ENCODE data around the gene C1S. TPM values are rescaled to one million over a fixed set of nuclear protein-coding genes. Genes with fewer than 3 reads are reported as not detected.

The C1S gene
- total RNA-seq, 2 donors from 2014 or later: 35.8 to 97.2 TPM

DNA sequence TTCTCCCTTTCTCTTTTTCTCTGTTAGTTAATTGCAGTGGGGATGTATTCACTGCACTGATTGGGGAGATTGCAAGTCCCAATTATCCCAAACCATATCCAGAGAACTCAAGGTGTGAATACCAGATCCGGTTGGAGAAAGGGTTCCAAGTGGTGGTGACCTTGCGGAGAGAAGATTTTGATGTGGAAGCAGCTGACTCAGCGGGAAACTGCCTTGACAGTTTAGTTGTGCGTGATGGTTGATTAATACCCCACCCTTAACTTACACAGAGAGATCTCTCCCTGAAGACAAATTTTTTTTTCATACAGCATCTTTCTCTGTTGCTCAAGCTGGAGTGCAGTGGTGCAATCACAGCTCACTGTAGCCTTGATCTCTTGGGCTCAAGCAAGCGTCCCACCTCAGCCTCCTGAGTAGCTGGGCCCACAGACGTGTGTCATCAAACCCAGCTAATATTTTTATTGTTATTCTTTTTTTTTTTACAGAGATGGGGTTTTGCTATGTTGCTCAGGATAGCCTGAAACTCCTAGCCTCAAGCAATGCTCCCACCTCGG, 4.6 kb downstream of the C1S start:
- Histone ChIP-seq H3K27me3 (no peaks in the 10 kb centered on the region), H3K4me1 (no peaks in the 10 kb centered on the region), H3K4me3 (no peak overlapping the region), H3K27ac (no peak overlapping the region), H3K36me3 (no peaks in the 10 kb centered on the region), H3K9ac (ENCODE audit: low read depth in 2 of 2, low read length in 2 of 2) (no peak overlapping the region), H3K9me3 (no peaks in the 10 kb centered on the region)
- no peak for DNase-seq
- intact Hi-C loops (cut with DNase I): no loop called here
- TF ChIP-seq, protein P1, sequence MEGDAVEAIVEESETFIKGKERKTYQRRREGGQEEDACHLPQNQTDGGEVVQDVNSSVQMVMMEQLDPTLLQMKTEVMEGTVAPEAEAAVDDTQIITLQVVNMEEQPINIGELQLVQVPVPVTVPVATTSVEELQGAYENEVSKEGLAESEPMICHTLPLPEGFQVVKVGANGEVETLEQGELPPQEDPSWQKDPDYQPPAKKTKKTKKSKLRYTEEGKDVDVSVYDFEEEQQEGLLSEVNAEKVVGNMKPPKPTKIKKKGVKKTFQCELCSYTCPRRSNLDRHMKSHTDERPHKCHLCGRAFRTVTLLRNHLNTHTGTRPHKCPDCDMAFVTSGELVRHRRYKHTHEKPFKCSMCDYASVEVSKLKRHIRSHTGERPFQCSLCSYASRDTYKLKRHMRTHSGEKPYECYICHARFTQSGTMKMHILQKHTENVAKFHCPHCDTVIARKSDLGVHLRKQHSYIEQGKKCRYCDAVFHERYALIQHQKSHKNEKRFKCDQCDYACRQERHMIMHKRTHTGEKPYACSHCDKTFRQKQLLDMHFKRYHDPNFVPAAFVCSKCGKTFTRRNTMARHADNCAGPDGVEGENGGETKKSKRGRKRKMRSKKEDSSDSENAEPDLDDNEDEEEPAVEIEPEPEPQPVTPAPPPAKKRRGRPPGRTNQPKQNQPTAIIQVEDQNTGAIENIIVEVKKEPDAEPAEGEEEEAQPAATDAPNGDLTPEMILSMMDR (IDR thresholded peaks at IDR 0.05): no peak

DNA sequence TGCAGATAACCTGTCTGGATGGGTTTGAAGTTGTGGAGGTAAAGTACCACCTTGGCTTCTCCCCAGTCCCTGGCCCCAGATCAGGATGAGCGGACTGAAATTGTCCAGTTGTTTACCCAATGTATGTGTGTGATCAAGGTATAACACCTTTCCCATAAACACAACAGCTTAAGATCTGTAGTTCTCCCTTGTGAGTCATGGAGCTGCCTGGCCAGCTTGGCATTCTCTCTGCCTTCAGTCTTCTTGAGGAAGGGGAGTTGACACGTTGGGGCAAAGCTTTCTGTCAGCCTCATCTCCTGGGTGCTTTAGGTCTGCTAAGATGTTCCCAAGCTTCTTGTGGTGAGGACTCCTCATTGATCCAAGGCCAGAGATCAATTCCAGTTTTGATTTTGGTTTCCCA, 6.1 kb downstream of the C1S start:
- no peaks in the 10 kb centered on the region for H3K9me3 ChIP-seq
- H3K9ac ChIP-seq (ENCODE audit: low read depth in 2 of 2, low read length in 2 of 2): no peak overlapping the region
- intact Hi-C loops (cut with DNase I): no loop called here
- TF ChIP-seq, protein P1 (IDR thresholded peaks at IDR 0.05): no peak
- no peaks in the 10 kb centered on the region for H3K36me3 ChIP-seq
- H3K27ac ChIP-seq: no peak overlapping the region
- H3K4me1 ChIP-seq: no peaks in the 10 kb centered on the region
- no peaks in the 10 kb centered on the region for H3K27me3 ChIP-seq
- H3K4me3 ChIP-seq: no peak overlapping the region
- no peak for DNase-seq

DNA sequence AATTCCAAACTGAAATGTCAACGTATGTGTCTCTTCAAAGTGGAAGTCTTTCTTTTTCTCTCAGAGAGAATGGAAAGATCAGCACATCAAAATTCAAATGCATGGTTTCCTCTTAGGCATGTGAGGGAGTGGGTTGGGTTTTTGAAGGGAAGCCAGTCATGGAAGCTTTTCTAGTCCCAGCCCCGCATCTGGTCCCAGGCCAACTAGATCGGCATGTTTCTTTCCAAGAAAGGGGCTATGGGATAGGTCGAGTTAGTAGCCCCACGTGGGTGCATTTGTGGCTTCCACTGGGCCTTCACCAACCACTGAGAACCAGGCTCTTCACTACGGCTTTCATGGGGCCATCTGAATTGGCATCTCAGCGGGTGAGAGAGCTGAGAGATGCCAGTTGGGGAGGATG, 6.6 kb downstream of the C1S start:
- no peaks in the 10 kb centered on the region for H3K36me3 ChIP-seq
- H3K27ac ChIP-seq: no peak overlapping the region
- no peak overlapping the region for H3K4me3 ChIP-seq
- TF ChIP-seq, protein P1 (IDR thresholded peaks at IDR 0.05): no peak
- H3K9ac ChIP-seq (ENCODE audit: low read depth in 2 of 2, low read length in 2 of 2): no peak overlapping the region
- intact Hi-C loops (cut with DNase I): no loop called here
- no peaks in the 10 kb centered on the region for H3K4me1 ChIP-seq
- no peaks in the 10 kb centered on the region for H3K9me3 ChIP-seq
- H3K27me3 ChIP-seq: no peaks in the 10 kb centered on the region
- no peak for DNase-seq

DNA sequence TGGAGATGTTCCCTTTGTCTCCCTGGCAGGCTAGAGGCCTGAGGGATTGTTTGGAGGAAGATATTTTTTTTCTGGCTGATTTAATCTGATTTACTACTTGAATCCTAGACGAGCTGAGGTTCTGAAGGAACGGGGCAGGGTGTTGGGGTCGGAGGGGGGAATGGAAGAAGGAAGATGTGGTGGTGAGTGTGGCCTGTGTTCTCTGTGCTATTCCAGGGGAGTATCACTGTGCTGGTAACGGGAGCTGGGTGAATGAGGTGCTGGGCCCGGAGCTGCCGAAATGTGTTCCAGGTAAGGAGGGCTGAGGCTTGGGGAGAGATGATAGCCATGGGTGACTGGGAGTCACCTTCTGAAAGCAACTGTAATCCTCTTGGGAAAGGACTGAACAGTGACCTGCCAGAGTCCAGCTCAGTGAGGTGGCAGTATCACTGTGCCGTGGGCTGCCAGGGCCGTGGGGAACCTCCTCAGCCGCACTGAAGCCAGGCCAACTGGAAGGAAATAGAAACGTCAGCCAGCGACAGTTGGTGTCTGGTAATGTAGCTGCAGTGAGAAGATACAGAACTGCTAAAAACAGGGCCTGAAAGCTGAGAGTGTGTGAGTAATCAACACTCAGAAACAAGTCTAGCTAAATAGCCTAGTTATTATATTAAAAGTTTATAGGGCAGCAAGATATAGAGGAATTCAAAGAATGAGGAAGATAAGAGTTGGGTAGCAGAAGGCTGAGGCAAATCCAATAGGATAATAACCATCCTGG, 7.9 kb downstream of the C1S start:
- TF ChIP-seq, protein P1 (IDR thresholded peaks at IDR 0.05): no peak
- Histone ChIP-seq H3K9me3 (no peaks in the 10 kb centered on the region), H3K27me3 (no peaks in the 10 kb centered on the region), H3K36me3 (no peaks in the 10 kb centered on the region), H3K9ac (ENCODE audit: low read depth in 2 of 2, low read length in 2 of 2) (no peak overlapping the region), H3K4me1 (no peaks in the 10 kb centered on the region), H3K27ac (no peak overlapping the region), H3K4me3 (no peak overlapping the region)
- intact Hi-C loops (cut with DNase I): no loop called here
- no peak for DNase-seq

DNA sequence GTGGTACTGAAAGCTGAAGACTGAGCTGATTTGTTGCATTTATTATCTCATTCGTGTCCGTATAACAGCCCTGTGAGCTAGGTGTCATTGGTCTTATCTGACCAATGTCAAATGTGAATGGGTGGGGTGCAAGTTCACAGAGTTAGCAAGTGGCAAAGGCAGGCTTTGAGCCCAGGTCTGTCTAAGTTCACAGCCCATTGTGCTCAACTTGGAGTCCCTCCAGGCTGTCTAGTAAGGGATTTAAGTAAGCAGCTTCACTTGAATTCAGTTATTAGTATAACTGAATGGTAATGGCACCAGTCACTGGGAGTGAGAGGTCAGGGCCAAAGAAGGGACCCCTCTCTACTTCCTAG, 8.5 kb downstream of the C1S start:
- Histone ChIP-seq H3K4me1 (no peaks in the 10 kb centered on the region), H3K4me3 (no peak overlapping the region), H3K9me3 (no peaks in the 10 kb centered on the region), H3K36me3 (no peaks in the 10 kb centered on the region), H3K27me3 (no peaks in the 10 kb centered on the region), H3K27ac (no peak overlapping the region), H3K9ac (ENCODE audit: low read depth in 2 of 2, low read length in 2 of 2) (no peak overlapping the region)
- TF ChIP-seq, protein P1 (IDR thresholded peaks at IDR 0.05): no peak
- intact Hi-C loops (cut with DNase I): no loop called here
- no peak for DNase-seq

All from colonic mucosa (tissue), 4 donors.